Epithelial cell of esophagus (primary cell): ENCODE results near the gene MMEL1.

Experiments
- DNase-seq: peaks from one replicate; pipeline ENCODE4 v3.0.0; 2010; ENCODE audit warnings: low read depth
- H3K4me3 ChIP-seq: 2 replicates; pipeline ENCODE4 v1.5.1; 2011; ENCODE audit warnings: mild to moderate bottlenecking, low read length, control low read depth
- CTCF ChIP-seq: IDR thresholded peaks from 2 replicates; pipeline ENCODE4 v1.5.1; 2011; ENCODE audit warnings: low read depth, mild to moderate bottlenecking, low read length, control low read depth, inconsistent platforms; ENCODE audit not compliant: insufficient read depth; ENCODE audit errors: missing control alignments

MMEL1 gene

GRCh38 chr1:2542246-2542915 is 90.4 kb downstream of the MMEL1 start:
- H3K4me3 ChIP-seq = no peak overlapping the region
- DNase-seq = no peak
- TF ChIP-seq CTCF = no peak

- no peak for TF ChIP-seq CTCF
- no peak for DNase-seq
- H3K4me3 ChIP-seq = no peak overlapping the region
Measured at GRCh38 chr1:2541619-2542245, 91.1 kb downstream of the MMEL1 start.

- H3K4me3 ChIP-seq = no peak overlapping the region
- DNase-seq = no peak
- no peak for TF ChIP-seq CTCF
Measured at GRCh38 chr1:2540816-2541492, 91.9 kb downstream of the MMEL1 start.
